Measurements from ENCODE around the gene LIX1L. TPM values are rescaled to one million over a fixed set of nuclear protein-coding genes. Genes with fewer than 3 reads are reported as not detected.

The LIX1L gene
- 10 to 100 TPM; 15.5 to 19.3 TPM for total RNA-seq

DNA sequence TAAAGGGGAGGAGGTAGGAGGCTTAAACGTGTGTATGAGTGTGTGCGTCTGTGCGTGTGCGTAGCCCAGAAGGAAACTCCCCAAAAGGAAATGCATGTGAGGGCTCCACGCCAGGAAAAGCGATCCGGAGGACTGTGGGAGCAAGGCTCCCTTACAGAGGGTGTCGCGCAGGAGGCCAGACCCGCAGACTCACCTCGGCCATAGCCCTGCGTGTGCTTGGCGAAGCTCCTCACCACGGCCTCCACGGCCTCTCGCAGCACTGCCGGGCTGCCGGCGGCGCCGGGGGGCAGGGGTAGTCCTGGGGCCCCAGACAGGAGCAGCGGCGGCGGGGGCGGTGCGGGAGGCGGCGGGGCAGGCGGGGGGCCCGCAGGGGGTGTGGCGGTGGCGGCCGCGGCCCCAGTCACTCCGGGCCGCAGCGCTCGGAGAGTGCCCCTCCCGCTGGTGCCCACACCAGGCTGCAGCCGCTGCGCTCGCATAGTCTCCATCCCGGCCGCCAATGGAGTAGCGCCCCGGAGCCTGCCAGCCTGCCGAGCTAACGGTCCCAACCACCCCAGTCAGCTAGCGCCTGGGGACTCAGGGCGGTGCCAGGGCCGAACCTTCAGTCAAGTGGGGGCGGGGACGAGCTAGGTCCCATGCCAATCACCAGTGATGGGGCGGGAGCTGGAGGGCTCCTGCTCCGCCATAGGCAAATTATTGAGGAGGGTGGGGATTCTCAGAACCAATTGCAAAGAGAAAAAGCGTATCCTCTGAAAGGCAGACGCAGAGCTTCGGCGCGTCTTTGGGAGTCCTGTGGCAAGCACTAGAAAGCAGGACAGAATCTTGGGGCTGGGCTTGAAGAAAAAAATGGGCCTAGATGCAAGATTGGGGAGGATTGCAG is at the start of gene LIX1L:
Gene LIX1L, minus strand, starts transcription at position 575 of the 877 bp plus-strand sequence. Its CDS starts 90 bp downstream, at position 485.

DNA sequence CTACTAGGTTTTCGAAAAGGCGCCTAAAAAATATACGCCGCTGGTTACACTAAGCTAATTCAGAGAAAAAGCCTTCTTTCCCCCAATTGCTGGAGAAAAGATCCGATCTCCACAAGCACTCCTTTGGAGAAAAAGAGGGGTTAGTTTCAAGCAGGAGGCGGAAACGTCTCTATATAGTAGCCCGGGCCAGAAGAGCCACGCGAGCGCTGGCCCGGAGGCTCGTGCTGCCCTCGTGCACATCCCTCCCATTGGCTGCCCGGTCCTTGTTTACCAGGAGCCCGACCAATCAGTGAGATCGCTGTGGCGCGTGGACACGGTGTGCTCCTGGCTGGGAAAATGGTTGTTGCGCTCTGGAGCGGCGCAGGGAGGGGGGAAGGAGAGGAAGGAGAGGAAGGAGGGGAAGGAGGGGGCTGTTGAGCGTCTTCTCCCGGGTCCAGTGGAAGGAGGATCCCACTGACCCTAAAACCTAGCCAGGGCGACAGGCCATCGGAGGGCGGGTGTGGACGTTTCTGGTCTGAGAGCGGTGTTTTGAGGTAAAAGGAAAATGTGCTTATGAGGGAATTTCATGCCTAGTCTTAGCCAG is 38.7 kb upstream of the LIX1L start, which contains the start of gene TXNIP:
Gene TXNIP, minus strand, starts transcription at position 147 of the 583 bp plus-strand sequence. CDS start 313 bp downstream, outside the sequence.

DNA sequence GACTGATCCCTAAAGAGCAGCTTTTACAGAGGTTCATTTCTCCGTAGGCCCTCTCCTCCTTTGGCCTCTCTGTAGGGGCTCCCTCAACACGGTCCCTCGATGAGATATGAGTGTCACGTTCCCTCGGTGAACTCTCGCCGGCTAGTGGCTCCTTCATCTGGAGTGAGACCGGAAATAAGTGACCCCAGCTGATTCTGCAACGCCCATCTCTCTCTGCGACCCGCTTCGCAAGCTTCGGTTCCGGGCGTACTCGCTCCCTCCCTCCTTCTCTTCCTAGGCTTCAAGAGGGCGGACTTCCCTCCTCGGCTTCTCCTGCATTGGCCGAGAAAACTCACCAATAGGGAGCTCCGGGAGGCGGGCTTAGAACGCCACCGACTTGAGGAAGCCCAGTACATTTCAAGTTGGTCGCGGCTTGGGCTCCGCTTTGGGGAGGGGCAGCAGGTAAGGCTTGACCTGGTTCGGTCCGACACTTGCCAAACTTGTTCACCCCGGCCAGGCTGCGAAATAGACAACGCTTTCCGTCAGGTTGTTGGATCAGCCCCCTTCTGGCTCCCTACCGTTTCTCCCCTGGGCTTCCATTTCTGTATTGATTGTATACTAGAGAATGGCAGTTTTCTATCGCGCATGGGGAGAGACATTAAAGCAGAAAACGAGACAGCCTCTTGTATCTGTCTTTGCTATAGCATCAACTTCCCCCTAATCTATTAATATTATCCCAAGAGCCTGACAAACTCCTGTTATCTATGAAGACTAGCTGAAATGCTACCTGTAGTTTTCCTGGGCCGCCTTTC is 6.7 kb upstream of the LIX1L start, which contains the start of the genes ANKRD34A and POLR3GL:
Gene ANKRD34A, minus strand, starts transcription at position 248 of the 791 bp plus-strand sequence. CDS start 2,816 bp downstream, outside the sequence.
Gene POLR3GL, plus strand, starts transcription at position 363 of the 791 bp plus-strand sequence. CDS start 10,176 bp downstream, outside the sequence.

DNA sequence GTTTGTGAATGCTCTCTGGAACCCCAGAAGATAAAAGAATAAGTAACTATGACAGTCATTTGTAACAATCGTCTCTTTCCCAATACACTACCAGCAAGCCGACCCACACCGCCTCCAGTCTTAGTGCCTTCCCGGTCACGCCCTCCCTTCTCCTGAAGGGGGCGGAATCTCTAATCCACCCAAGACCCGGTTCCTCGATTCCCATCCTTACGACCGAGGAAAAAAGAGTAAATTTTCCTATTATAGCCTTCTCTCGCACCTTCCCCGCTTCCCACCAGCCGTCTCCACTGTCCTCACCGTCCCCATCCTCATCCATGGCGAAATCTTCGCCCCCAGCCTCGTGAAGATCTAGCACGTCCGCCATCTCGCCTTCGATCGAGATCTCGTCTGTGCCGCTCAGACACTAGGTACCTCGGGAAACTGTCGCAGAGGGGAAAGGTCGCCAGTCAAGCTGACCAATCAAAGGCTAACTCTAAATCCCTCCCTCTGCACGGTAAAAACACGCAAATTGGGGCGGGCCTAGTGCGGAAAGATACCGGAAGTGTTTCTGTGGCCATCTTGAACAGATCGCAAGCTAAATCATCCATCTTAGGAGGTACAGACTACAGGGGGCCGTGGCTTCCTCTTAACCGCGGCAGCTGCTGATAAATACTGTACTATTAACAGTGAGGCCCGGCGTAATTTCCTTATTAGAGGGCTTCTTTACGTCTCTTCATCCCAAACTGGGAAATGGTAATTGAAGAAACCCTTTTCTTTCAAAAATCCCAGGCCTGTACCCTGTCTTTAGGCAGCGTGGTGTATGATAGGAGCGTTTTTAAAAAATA is 30.5 kb downstream of the LIX1L start, which contains the start of gene RBM8A:
Gene RBM8A, minus strand, starts transcription at position 422 of the 824 bp plus-strand sequence. Its CDS starts 58 bp downstream, at position 364.

DNA sequence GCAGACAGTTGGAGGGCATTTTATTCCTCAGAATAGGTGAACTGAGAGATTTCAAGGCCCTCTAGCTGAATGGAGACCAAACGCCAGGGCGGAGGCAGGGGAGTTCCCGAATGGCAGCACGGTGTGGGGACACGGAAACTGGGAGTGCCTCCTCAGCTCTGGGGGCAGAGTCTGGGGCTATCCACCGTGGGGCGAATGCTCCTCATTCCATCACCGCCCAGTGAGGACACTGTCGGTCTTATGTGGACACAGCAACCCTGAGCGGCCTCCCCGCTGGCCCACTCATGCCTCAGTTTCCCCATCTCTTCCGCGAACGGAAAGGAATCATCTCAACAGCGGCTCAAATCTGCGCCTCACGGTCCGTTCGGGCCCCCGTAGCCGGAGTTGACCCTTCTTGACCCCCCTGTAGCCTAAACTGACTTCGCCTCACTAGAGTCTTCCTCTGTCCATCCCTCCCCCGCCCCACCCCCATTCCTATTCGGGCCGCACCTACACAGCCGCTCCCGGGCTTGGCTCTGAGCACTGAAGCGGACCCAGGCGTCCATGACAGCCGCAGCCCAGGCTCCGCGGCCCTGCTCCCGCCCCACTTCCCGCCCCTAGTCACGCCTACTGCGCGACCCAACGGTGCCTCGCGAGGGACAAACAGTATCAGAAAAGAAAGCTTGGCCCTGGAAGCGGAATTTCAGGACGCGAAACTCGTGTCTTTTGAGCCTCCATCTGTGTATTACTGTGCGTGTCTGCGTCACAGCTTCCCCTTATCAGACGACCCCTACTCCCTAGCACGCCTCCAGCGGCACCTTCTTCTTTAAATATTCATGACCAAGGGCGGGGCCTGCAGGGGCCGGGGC is 39.4 kb downstream of the LIX1L start, which contains the start of gene PEX11B:
Gene PEX11B, minus strand, starts transcription at position 574 of the 848 bp plus-strand sequence. Its CDS starts 29 bp downstream, at position 545.

DNA sequence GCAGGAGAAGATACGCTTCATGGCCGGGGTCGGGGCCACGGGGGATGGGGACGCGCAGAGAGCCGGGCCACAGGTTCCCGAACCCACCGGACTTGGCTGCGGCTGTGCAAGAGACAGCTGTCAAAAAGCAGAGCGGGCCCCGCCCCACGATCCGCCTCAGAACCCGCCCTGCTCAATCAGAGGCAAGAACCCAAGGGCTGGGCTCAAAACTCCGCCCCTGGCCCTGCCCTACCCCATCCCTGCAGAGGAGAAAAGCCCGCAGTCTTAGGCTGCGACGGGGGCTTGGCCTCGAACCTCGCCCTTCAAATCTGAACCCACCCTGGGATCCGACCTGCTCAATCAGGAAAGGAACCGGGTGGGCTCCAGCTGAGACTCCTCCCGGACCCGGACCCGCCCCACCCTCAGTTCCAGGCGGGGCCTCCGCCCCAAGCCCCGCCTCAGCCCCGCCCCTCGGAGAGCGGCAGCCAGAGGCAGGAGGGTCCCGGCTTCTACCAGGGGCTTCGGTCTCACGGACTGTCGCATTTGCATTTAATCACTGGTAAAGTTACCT is 72.0 kb downstream of the LIX1L start, which contains the start of gene ANKRD35:
Gene ANKRD35, minus strand, starts transcription at position 129 of the 550 bp plus-strand sequence. Its CDS starts 108 bp downstream, at position 21.

Other genes with a start within 250 kb of the LIX1L start
- not detected for gene CD160, start 238.5 kb downstream of the LIX1L start, total RNA-seq
- gene RNF115, start 133.9 kb downstream of the LIX1L start, total RNA-seq, result 10 to 100 TPM in 1 of 2 donors, 1 to 10 TPM in 1; 8.3 to 11.0 TPM
- gene POLR3C, start 133.8 kb downstream of the LIX1L start, total RNA-seq, result 10 to 100 TPM; 42.0 to 47.8 TPM
- gene NUDT17, start 112.4 kb downstream of the LIX1L start, total RNA-seq, result 1 to 10 TPM; 5.0 to 5.2 TPM
- 1 to 10 TPM; 5.2 to 7.3 TPM for gene PIAS3, start 98.9 kb downstream of the LIX1L start, total RNA-seq
- under 1 TPM; under 0.01 TPM for gene ANKRD35, start 72.2 kb downstream of the LIX1L start, total RNA-seq
- gene ITGA10, start 48.0 kb downstream of the LIX1L start, total RNA-seq, result under 1 TPM; under 0.01 to 0.69 TPM
- gene PEX11B, start 39.3 kb downstream of the LIX1L start, total RNA-seq, result 10 to 100 TPM; 22.3 to 23.1 TPM
- gene RBM8A, start 30.5 kb downstream of the LIX1L start, total RNA-seq, result 100 to 1,000 TPM in 1 of 2 donors, 10 to 100 TPM in 1; 65.0 to 102 TPM
- under 1 TPM; 0.34 to 0.67 TPM for gene ANKRD34A, start 6.6 kb upstream of the LIX1L start, total RNA-seq
- 10 to 100 TPM in 1 of 2 donors, 1 to 10 TPM in 1; 9.7 to 11.7 TPM for gene POLR3GL, start 6.7 kb upstream of the LIX1L start, total RNA-seq
- gene TXNIP, start 38.6 kb upstream of the LIX1L start, total RNA-seq, result 10 to 100 TPM; 63.3 to 75.0 TPM
- not detected for gene HJV, start 63.7 kb upstream of the LIX1L start, total RNA-seq
- gene NBPF10, start 186.8 kb upstream of the LIX1L start, total RNA-seq, result under 1 TPM; 0.67 to 0.69 TPM

All from melanocyte of skin (primary cell).